NCI-H187 treated with DMSO at 0.1 percent for 48 hours (cell line): ENCODE data around the gene TRABD2A.
"Not testable (repeated sequence)": the region's sequence is repeated elsewhere in the genome, so short reads cannot be mapped to it uniquely, and the experiment has no call there.

Experiments used
- DNase-seq: peaks from one replicate; lab custom pipeline; 2025; lab: John Stamatoyannopoulos, UW

Gene TRABD2A

GRCh38 chr2:84778911-84779690 lies 101.8 kb downstream of the TRABD2A start:
- no peak for DNase-seq

GRCh38 chr2:84776011-84776410 lies 104.9 kb downstream of the TRABD2A start:
- DNase-seq, result no peak

GRCh38 chr2:84773562-84773961 lies 107.3 kb downstream of the TRABD2A start:
- not testable (repeated sequence) for DNase-seq
